Body of pancreas (tissue), 4 donors: Measurements from ENCODE around the gene LTBP2.

Source experiments
- POLR2A ChIP-seq, 3 donors: fragments of 450-650 bp; IDR thresholded peaks; one replicate each; pipeline ENCODE4 v1.6.1; 2016; ENCODE audit warnings: antibody characterized with exemption in 3 of 3, mild to moderate bottlenecking in 2 of 3
- TF ChIP-seq, protein P1 (sequence below), 7 experiments: fragments of 450-650 bp in 4 of 7; fragments of 200-600 bp in 3 of 7; sonication (generic) in 3 of 7; IDR thresholded peaks; one replicate each; pipeline ENCODE4 v1.5.1; 2016 to 2019; ENCODE audit warnings: antibody characterized with exemption in 7 of 7

DNA sequence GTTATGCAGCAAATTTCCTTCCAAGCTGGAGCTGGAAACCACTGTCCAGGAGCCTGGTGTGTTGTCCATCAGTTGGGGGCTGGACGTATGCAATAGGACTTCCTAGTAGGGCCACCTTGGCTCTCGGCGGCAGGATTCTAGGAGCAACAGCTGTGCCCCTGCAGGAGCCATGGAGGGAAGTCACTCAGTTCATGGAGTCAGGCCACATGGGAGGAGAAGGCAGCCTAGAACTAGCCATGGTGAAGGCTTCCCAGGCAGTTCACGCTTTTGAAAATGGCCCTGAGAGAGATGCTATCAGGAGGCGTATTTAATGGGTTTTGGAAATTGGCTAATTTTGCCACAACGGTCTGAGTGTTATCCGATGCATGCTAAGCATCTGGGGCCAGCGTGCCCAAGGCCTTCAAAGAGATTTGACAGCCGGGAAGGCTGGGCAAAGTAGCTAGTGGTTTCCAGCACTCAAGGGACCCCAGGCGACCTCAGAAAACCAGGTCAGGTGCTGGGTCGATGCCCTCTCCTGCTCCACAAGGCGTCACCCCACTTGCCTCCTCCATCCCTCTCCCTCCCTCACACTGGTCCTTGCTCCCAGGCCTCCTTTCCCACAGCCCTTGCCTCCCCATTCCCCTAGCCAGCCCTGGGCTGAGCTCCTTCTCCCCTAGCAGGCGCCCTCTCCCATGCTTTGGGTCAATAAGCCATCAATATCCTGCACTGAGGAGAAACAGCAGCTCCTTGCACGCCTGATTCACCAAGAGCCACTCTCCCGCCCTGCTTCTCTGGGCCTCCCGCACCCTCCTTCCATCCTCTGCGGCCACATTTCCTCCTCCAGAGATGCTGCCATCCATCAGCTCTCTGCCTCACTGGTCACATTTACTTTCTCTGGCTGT, 155.1 kb downstream of the LTBP2 start:
- TF ChIP-seq, protein P1, sequence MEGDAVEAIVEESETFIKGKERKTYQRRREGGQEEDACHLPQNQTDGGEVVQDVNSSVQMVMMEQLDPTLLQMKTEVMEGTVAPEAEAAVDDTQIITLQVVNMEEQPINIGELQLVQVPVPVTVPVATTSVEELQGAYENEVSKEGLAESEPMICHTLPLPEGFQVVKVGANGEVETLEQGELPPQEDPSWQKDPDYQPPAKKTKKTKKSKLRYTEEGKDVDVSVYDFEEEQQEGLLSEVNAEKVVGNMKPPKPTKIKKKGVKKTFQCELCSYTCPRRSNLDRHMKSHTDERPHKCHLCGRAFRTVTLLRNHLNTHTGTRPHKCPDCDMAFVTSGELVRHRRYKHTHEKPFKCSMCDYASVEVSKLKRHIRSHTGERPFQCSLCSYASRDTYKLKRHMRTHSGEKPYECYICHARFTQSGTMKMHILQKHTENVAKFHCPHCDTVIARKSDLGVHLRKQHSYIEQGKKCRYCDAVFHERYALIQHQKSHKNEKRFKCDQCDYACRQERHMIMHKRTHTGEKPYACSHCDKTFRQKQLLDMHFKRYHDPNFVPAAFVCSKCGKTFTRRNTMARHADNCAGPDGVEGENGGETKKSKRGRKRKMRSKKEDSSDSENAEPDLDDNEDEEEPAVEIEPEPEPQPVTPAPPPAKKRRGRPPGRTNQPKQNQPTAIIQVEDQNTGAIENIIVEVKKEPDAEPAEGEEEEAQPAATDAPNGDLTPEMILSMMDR (IDR thresholded peaks at IDR 0.05): no peak
- TF ChIP-seq POLR2A (IDR thresholded peaks at IDR 0.05): no peak
